Nephron (organoid): Measurements from ENCODE around the gene BCKDHA.

ENCODE experiments used
- H3K27ac Mint-ChIP-seq, 3 experiments: 2 replicates each; pipeline ENCODE4 v1.8.0; 2020; ENCODE audit warnings: mixed read lengths in 3 of 3, mild to moderate bottlenecking in 2 of 3, moderate library complexity in 1 of 3
- H3K27me3 Mint-ChIP-seq: 2 replicates; pipeline ENCODE4 v1.8.0; 2021; ENCODE audit warnings: low read depth, mild to moderate bottlenecking, moderate library complexity, mixed read lengths
- H3K36me3 Mint-ChIP-seq: 2 replicates; pipeline ENCODE4 v1.8.0; 2020; ENCODE audit warnings: low read depth, mixed read lengths
- H3K4me1 Mint-ChIP-seq: 2 replicates; pipeline ENCODE4 v1.8.0; 2020; ENCODE audit warnings: mixed read lengths
- H3K4me3 Mint-ChIP-seq, 3 experiments: 2 replicates each; pipeline ENCODE4 v1.8.0; 2020; ENCODE audit warnings: mild to moderate bottlenecking in 3 of 3, mixed read lengths in 3 of 3, moderate library complexity in 2 of 3
- H3K9me3 Mint-ChIP-seq: 2 replicates; pipeline ENCODE4 v1.8.0; 2020; ENCODE audit warnings: mixed read lengths
- CTCF ChIP-seq, 3 experiments: fragments of 200-600 bp; sonication (generic); IDR thresholded peaks; one replicate each; pipeline ENCODE4 v1.5.0; 2021; ENCODE audit warnings: antibody characterized with exemption in 3 of 3; ENCODE audit not compliant: unreplicated experiment in 3 of 3

Gene BCKDHA

GRCh38 chr19:41414461-41414860 is 16.8 kb downstream of the BCKDHA start:
- no peaks in the 10 kb centered on the region for H3K9me3 Mint-ChIP-seq
- TF ChIP-seq CTCF (IDR thresholded peaks at IDR 0.05; ENCODE audit: unreplicated experiment in 3 of 3), result no peak
- no peak overlapping the region for H3K4me3 Mint-ChIP-seq
- peaks cover 39% of the 10 kb centered on the region for H3K36me3 Mint-ChIP-seq
- H3K27me3 Mint-ChIP-seq, result no peaks in the 10 kb centered on the region
- H3K27ac Mint-ChIP-seq, result no peak overlapping the region
- H3K4me1 Mint-ChIP-seq, result peaks cover 12% of the 10 kb centered on the region

- Mint-ChIP-seq H3K4me1 (peaks cover 11% of the 10 kb centered on the region), H3K9me3 (no peaks in the 10 kb centered on the region), H3K27me3 (no peaks in the 10 kb centered on the region), H3K4me3 (no peak overlapping the region), H3K27ac (no peak overlapping the region), H3K36me3 (peaks cover 39% of the 10 kb centered on the region)
- TF ChIP-seq CTCF (IDR thresholded peaks at IDR 0.05; ENCODE audit: unreplicated experiment in 3 of 3), result no peak
Observed at GRCh38 chr19:41415154-41415571, 17.5 kb downstream of the BCKDHA start.

GRCh38 chr19:41416194-41416674 is 18.6 kb downstream of the BCKDHA start:
- H3K27me3 Mint-ChIP-seq, result no peaks in the 10 kb centered on the region
- no peak for TF ChIP-seq CTCF (IDR thresholded peaks at IDR 0.05; ENCODE audit: unreplicated experiment in 3 of 3)
- no peak overlapping the region for H3K4me3 Mint-ChIP-seq
- H3K36me3 Mint-ChIP-seq, result peaks cover 46% of the 10 kb centered on the region
- H3K4me1 Mint-ChIP-seq, result peaks cover 11% of the 10 kb centered on the region
- H3K9me3 Mint-ChIP-seq, result no peaks in the 10 kb centered on the region
- no peak overlapping the region for H3K27ac Mint-ChIP-seq

GRCh38 chr19:41420101-41420880 is 22.7 kb downstream of the BCKDHA start:
- Mint-ChIP-seq H3K4me1 (no peaks in the 10 kb centered on the region), H3K36me3 (peaks cover 39% of the 10 kb centered on the region), H3K9me3 (no peaks in the 10 kb centered on the region), H3K27ac (no peak overlapping the region), H3K4me3 (no peak overlapping the region), H3K27me3 (no peaks in the 10 kb centered on the region)
- no peak for TF ChIP-seq CTCF (IDR thresholded peaks at IDR 0.05; ENCODE audit: unreplicated experiment in 3 of 3)

GRCh38 chr19:41421314-41421713 is 23.7 kb downstream of the BCKDHA start:
- H3K27me3 Mint-ChIP-seq, result no peaks in the 10 kb centered on the region
- H3K4me1 Mint-ChIP-seq, result no peaks in the 10 kb centered on the region
- no peaks in the 10 kb centered on the region for H3K9me3 Mint-ChIP-seq
- H3K36me3 Mint-ChIP-seq, result peaks cover 37% of the 10 kb centered on the region
- H3K27ac Mint-ChIP-seq, result no peak overlapping the region
- TF ChIP-seq CTCF (IDR thresholded peaks at IDR 0.05; ENCODE audit: unreplicated experiment in 3 of 3), result no peak
- peak overlapping the region in 1 of 3 experiments; percentile 32 for H3K4me3 Mint-ChIP-seq

GRCh38 chr19:41421973-41422372 is 24.4 kb downstream of the BCKDHA start:
- Mint-ChIP-seq H3K9me3 (no peaks in the 10 kb centered on the region), H3K4me1 (peaks cover 4% of the 10 kb centered on the region), H3K27ac (no peak overlapping the region), H3K27me3 (no peaks in the 10 kb centered on the region), H3K36me3 (peaks cover 39% of the 10 kb centered on the region), H3K4me3 (no peak overlapping the region)
- TF ChIP-seq CTCF (IDR thresholded peaks at IDR 0.05; ENCODE audit: unreplicated experiment in 3 of 3), result no peak
